H1 (cell line): ENCODE data around the gene ELAVL2. TPM values are rescaled to one million over a fixed set of nuclear protein-coding genes. Genes with fewer than 3 reads are reported as not detected.

Source experiments
- BACH1 ChIP-seq: IDR thresholded peaks from 2 replicates; pipeline ENCODE4 v1.6.1; 2012; ENCODE audit warnings: low read length, improper control_type of control experiment
- BCL11A ChIP-seq, 2 experiments: IDR thresholded peaks; one replicate each; pipeline ENCODE4 v1.6.1; 2011; ENCODE audit warnings: low read depth in 2 of 2, low read length in 2 of 2, mild to moderate bottlenecking in 2 of 2
- CHD7 ChIP-seq: fragments of 300-600 bp; sonication (generic); IDR thresholded peaks from 2 replicates; pipeline ENCODE4 v1.7.1; 2012; ENCODE audit warnings: low read length, moderate library complexity, mild to moderate bottlenecking, inconsistent platforms; ENCODE audit not compliant: insufficient replicate concordance
- EGR1 ChIP-seq: IDR thresholded peaks from 2 replicates; pipeline ENCODE4 v1.6.1; 2011; ENCODE audit warnings: low read depth, low read length, borderline replicate concordance
- EZH2 ChIP-seq: fragments of 200-600 bp; sonication (generic); IDR thresholded peaks from 2 replicates; pipeline ENCODE4 v1.7.1; 2012; ENCODE audit warnings: low read depth, mild to moderate bottlenecking, moderate library complexity, low read length, inconsistent platforms; ENCODE audit not compliant: severe bottlenecking
- KDM4A ChIP-seq: IDR thresholded peaks from one replicate; pipeline ENCODE4 v1.7.1; 2012; ENCODE audit warnings: low read depth, mild to moderate bottlenecking, moderate library complexity, low read length, inconsistent platforms; ENCODE audit not compliant: severe bottlenecking
- RFX5 ChIP-seq: IDR thresholded peaks from 2 replicates; pipeline ENCODE4 v1.6.1; 2011; ENCODE audit warnings: low read depth, low read length, improper control_type of control experiment, borderline replicate concordance
- SAP30 ChIP-seq: fragments of 300-600 bp; sonication (generic); IDR thresholded peaks from 2 replicates; pipeline ENCODE4 v1.7.1; 2012; ENCODE audit warnings: low read length, moderate library complexity, mild to moderate bottlenecking, inconsistent platforms; ENCODE audit not compliant: insufficient read depth, insufficient replicate concordance
- TBP ChIP-seq: IDR thresholded peaks from 2 replicates; pipeline ENCODE4 v1.6.1; 2011; ENCODE audit warnings: low read depth, low read length, improper control_type of control experiment
- polyA plus RNA-seq, 7 experiments: library from polyadenylated mRNA; depleted of rRNA in 3 of 7; stranded (reverse) in 5 of 7; unstranded in 2 of 7; fragments of >200 nt in 5 of 7; fragments of 200-250 nt in 2 of 7; gene quantifications; 1 replicate in 5 of 7; 2 replicates in 1 of 7; 4 replicates in 1 of 7; pipeline versions ENCODE4 v1.2.1 to v1.2.3, GENCODE V29; 2011 to 2013; ENCODE audit warnings: missing spikeins in 2 of 7, mixed read lengths in 2 of 7
- total RNA-seq: library from RNA; stranded (reverse); fragmentation: NEBNext Ultra II Directional; extraction: Animal tissue kit (Norgen Biotek cat#: 25700); gene quantifications from 2 replicates; pipeline ENCODE4 v1.2.1, GENCODE V29; 2021

The ELAVL2 gene
- total and polyA plus RNA-seq, 2 of the 8 experiments (the other 6 are each of a cell fraction or from before 2014, with no cell fraction given) = 4.9 to 21.9 TPM

- no peak for TF ChIP-seq CHD7
- no peak for TF ChIP-seq SAP30
- TF ChIP-seq BCL11A (IDR thresholded peaks at IDR 0.05; ENCODE audit: low read depth in 2 of 2, low read length in 2 of 2) = no peak
- no peak for TF ChIP-seq EGR1
- TF ChIP-seq RFX5 = no peak
- no peak for TF ChIP-seq TBP
- TF ChIP-seq KDM4A = no peak
- no peak for TF ChIP-seq BACH1
- no peak for TF ChIP-seq EZH2
Measured at GRCh38 chr9:23662320-23662719, 163.7 kb downstream of the ELAVL2 start (continued).
